ENCODE data around the gene MMP7. TPM values are rescaled to one million over a fixed set of nuclear protein-coding genes. Genes with fewer than 3 reads are reported as not detected.

The MMP7 gene
- polyA plus RNA-seq, 1 donor (not counting 4 experiments of a cell fraction or from before 2014, with no cell fraction given), result 0.81 TPM

- no peaks in the 10 kb centered on the region for H3K9me1 ChIP-seq (ENCODE audit: control insufficient read depth, extremely low read depth, insufficient read depth, low read length)
- no peaks in the 10 kb centered on the region for H3K36me3 ChIP-seq (ENCODE audit: control insufficient read depth in 2 of 2, extremely low read depth in 1 of 2, insufficient read depth in 2 of 2, low read length in 2 of 2)
- TF ChIP-seq EZH2 (IDR thresholded peaks at IDR 0.05; ENCODE audit: low read length) (no peak), CTCF (optimal IDR thresholded peaks at IDR 0.05 in 1 of 3, IDR thresholded peaks at IDR 0.05 in 1 of 3, conservative IDR thresholded peaks at IDR 0.05 in 1 of 3; ENCODE audit: extremely low read depth in 1 of 3, insufficient read depth in 2 of 3, low read length in 3 of 3) (no peak)
- dilution Hi-C loops (cut with MboI; ENCODE audit: extremely low pct_ligation_motif_present, low sequenced_read_pairs), result no loop called here
- FAIRE-seq (no peak), DNase-seq (ENCODE audit: low read depth, low spot score) (no peak)
- H3K9me3 ChIP-seq (ENCODE audit: control insufficient read depth, low read depth, low read length), result no peaks in the 10 kb centered on the region
- no peak overlapping the region for H3K9ac ChIP-seq (ENCODE audit: control insufficient read depth, extremely low read depth, insufficient read depth, low read length)
- no peak overlapping the region for H3K27ac ChIP-seq (ENCODE audit: control insufficient read depth, insufficient read depth, low read length)
- no peak overlapping the region for H3K4me2 ChIP-seq (ENCODE audit: control insufficient read depth, extremely low read depth, insufficient read depth, low read depth, low read length)
- no peaks in the 10 kb centered on the region for H3K27me3 ChIP-seq (ENCODE audit: control insufficient read depth, extremely low read depth, insufficient read depth, low read length)
- no peak overlapping the region for H3K4me3 ChIP-seq (ENCODE audit: control insufficient read depth in 2 of 3, extremely low read depth in 1 of 3, insufficient read depth in 2 of 3, low read depth in 1 of 3, low read length in 3 of 3)
- H3K4me1 ChIP-seq (ENCODE audit: control insufficient read depth, extremely low read depth, insufficient read depth, low read length), result peaks cover 3% of the 10 kb centered on the region
- no peaks in the 10 kb centered on the region for H4K20me1 ChIP-seq (ENCODE audit: control insufficient read depth, extremely low read depth, insufficient read depth, low read length)
- no peak overlapping the region for H2AFZ ChIP-seq (ENCODE audit: control insufficient read depth, low read length)
- H3K79me2 ChIP-seq (ENCODE audit: control insufficient read depth, insufficient read depth, low read length), result no peaks in the 10 kb centered on the region
Measured at GRCh38 chr11:102499931-102500330, 30.6 kb downstream of the MMP7 start.

GRCh38 chr11:102499151-102499550, 31.4 kb downstream of the MMP7 start:
- DNase-seq (ENCODE audit: low read depth, low spot score) (no peak), FAIRE-seq (no peak)
- H3K27me3 ChIP-seq (ENCODE audit: control insufficient read depth, extremely low read depth, insufficient read depth, low read length), result no peaks in the 10 kb centered on the region
- no peak overlapping the region for H3K9ac ChIP-seq (ENCODE audit: control insufficient read depth, extremely low read depth, insufficient read depth, low read length)
- TF ChIP-seq CTCF (optimal IDR thresholded peaks at IDR 0.05 in 1 of 3, IDR thresholded peaks at IDR 0.05 in 1 of 3, conservative IDR thresholded peaks at IDR 0.05 in 1 of 3; ENCODE audit: extremely low read depth in 1 of 3, insufficient read depth in 2 of 3, low read length in 3 of 3) (no peak), EZH2 (IDR thresholded peaks at IDR 0.05; ENCODE audit: low read length) (no peak)
- no peak overlapping the region for H3K27ac ChIP-seq (ENCODE audit: control insufficient read depth, insufficient read depth, low read length)
- H3K79me2 ChIP-seq (ENCODE audit: control insufficient read depth, insufficient read depth, low read length), result no peaks in the 10 kb centered on the region
- peaks cover 6% of the 10 kb centered on the region for H3K4me1 ChIP-seq (ENCODE audit: control insufficient read depth, extremely low read depth, insufficient read depth, low read length)
- no peaks in the 10 kb centered on the region for H4K20me1 ChIP-seq (ENCODE audit: control insufficient read depth, extremely low read depth, insufficient read depth, low read length)
- no peak overlapping the region for H3K4me3 ChIP-seq (ENCODE audit: control insufficient read depth in 2 of 3, extremely low read depth in 1 of 3, insufficient read depth in 2 of 3, low read depth in 1 of 3, low read length in 3 of 3)
- H3K36me3 ChIP-seq (ENCODE audit: control insufficient read depth in 2 of 2, extremely low read depth in 1 of 2, insufficient read depth in 2 of 2, low read length in 2 of 2), result no peaks in the 10 kb centered on the region
- dilution Hi-C loops (cut with MboI; ENCODE audit: extremely low pct_ligation_motif_present, low sequenced_read_pairs), result no loop called here
- H3K4me2 ChIP-seq (ENCODE audit: control insufficient read depth, extremely low read depth, insufficient read depth, low read depth, low read length), result no peak overlapping the region
- no peak overlapping the region for H2AFZ ChIP-seq (ENCODE audit: control insufficient read depth, low read length)
- no peaks in the 10 kb centered on the region for H3K9me1 ChIP-seq (ENCODE audit: control insufficient read depth, extremely low read depth, insufficient read depth, low read length)
- H3K9me3 ChIP-seq (ENCODE audit: control insufficient read depth, low read depth, low read length), result no peaks in the 10 kb centered on the region

Data from keratinocyte (primary cell).